ENCODE results near the gene ASAP2.

The ASAP2 gene

GRCh38 chr2:9341337-9341887 lies 134.8 kb downstream of the ASAP2 start:
- no peak for DNase-seq (ENCODE audit: low read depth in 1 of 2, low spot score in 1 of 2)

GRCh38 chr2:9342659-9343058 lies 136.0 kb downstream of the ASAP2 start:
- DNase-seq (ENCODE audit: low read depth in 1 of 2, low spot score in 1 of 2) = no peak

GRCh38 chr2:9343524-9343923 lies 136.9 kb downstream of the ASAP2 start:
- DNase-seq (ENCODE audit: low read depth in 1 of 2, low spot score in 1 of 2) = no peak

DNA sequence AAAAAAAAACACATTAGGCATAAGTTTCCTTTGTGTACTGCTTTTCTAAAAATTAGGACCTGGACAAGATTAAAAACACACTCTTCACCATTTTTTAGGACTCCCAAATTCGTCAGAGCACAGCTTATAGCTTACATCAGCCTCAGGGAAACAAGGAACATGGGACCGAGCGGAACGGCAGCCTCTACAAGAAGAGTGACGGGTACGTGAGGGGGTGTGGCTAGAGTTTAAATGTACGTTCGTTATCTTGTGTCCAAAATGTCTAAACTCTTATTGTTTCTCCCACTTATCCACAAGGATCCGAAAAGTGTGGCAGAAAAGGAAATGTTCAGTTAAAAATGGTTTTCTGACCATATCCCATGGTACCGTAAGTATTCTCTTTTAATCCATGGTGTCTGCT lies 137.8 kb downstream of the ASAP2 start:
- DNase-seq (ENCODE audit: low read depth in 1 of 2, low spot score in 1 of 2) = no peak

- no peak for DNase-seq (ENCODE audit: low read depth in 1 of 2, low spot score in 1 of 2)
These were observed 138.7 kb downstream of the ASAP2 start for GRCh38 chr2:9345343-9345742.

DNA sequence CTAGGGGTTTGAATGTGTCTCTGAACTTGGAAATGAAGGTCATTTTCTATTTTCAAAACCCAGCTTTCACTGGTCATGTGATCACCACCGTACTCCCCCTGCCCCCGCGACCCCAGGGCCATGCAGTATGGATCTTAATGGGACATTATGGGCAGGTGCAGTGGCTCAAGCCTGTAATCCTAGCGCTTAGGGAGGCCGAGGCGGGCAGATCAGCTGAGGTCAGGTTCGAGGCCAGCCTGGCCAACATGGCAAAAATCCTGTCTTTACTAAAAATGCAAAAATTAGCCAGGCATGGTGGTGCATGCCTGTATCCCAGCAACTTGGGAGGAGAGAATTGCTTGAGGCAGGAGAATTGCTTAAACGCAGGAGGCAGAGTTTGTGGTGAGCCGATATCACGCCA lies 139.4 kb downstream of the ASAP2 start:
- no peak for DNase-seq (ENCODE audit: low read depth in 1 of 2, low spot score in 1 of 2)

GRCh38 chr2:9346885-9347284 lies 140.3 kb downstream of the ASAP2 start:
- no peak for DNase-seq (ENCODE audit: low read depth in 1 of 2, low spot score in 1 of 2)

DNA sequence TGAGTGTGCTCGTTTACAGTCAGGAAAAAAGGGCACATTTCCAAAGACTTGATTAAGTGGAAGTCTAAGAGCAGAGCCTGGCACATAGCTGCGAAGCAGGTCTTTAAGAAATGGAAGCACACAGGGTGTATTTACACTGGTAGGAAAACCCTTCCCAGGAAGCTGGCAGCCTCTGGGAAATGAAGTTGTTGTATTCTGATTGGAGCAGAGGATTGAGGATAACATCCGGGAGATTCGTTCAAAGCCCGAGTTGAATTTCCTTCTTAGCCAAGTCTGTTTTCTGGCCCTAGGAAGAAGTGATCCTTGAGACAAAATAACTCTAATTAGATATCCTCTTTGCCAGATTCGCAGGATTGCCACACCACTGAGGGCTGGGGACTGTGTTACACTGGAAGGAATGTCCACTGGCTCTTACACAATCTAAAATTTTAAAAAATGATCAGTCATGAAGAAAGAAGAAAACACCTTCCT lies 140.8 kb downstream of the ASAP2 start:
- DNase-seq (ENCODE audit: low read depth in 1 of 2, low spot score in 1 of 2) = no peak

DNA sequence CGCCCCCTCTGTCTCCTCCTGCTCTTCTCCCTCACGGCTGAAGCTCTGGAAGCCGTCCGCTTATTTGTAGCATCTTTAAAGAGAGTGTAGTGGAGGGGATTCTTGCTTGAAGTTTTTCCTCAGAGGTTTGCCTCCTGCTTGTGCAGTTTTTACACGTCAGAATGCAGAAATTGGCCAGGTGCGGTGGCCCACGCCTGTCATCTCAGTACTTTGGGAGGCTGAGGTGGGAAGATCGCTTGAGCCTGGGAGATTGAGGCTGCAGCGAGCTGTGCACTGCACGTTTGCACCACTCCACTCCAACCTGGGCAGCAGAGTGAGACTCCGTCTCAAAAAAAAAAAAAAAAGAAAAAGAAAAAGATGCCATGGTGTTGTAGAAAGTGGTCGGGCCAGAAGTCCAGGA lies 147.7 kb downstream of the ASAP2 start:
- DNase-seq (ENCODE audit: low read depth in 1 of 2, low spot score in 1 of 2) = no peak

GRCh38 chr2:9355270-9355669 lies 148.7 kb downstream of the ASAP2 start:
- no peak for DNase-seq (ENCODE audit: low read depth in 1 of 2, low spot score in 1 of 2)

DNA sequence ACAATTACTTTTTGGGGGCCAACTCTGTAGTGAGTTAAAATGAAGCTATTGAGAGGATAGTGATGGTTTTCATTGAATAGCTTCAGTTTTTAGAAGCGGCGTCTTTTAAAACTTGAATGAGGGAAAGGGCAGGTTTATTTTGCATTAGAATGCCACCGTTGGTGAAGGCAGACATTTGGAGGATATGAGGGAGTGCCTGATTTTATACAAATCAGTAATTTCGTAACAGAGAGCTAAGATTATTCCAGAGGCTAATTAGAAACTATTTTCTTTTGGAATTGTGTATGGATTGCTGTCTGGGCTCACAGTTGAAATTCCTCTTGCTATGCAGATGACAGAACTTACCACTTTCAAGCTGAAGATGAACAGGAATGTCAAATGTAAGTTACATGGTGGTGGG lies 149.1 kb downstream of the ASAP2 start:
- no peak for DNase-seq (ENCODE audit: low read depth in 1 of 2, low spot score in 1 of 2)

DNA sequence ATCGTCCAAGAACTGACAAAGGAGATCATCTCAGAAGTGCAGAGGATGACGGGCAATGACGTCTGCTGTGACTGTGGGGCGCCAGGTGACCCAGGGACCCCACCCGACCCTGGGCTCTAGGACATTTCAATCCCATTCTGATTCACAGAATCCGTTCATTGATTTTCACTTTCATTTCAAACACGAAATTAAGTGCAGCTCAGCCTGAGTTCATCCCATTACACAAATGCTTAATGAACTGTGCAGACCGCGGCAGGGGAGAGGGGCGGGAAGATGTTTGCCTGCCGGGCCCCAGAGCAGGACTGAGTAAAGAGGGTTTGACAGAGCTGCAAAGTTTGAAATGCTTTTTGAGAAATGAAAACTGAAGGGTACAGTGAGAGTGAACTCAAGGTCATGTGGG lies 149.6 kb downstream of the ASAP2 start:
- no peak for DNase-seq (ENCODE audit: low read depth in 1 of 2, low spot score in 1 of 2)

GRCh38 chr2:9358846-9359245 lies 152.2 kb downstream of the ASAP2 start:
- DNase-seq (ENCODE audit: low read depth in 1 of 2, low spot score in 1 of 2) = no peak

- DNase-seq (ENCODE audit: low read depth in 1 of 2, low spot score in 1 of 2) = no peak
These were observed 152.9 kb downstream of the ASAP2 start for GRCh38 chr2:9359463-9359862.

DNA sequence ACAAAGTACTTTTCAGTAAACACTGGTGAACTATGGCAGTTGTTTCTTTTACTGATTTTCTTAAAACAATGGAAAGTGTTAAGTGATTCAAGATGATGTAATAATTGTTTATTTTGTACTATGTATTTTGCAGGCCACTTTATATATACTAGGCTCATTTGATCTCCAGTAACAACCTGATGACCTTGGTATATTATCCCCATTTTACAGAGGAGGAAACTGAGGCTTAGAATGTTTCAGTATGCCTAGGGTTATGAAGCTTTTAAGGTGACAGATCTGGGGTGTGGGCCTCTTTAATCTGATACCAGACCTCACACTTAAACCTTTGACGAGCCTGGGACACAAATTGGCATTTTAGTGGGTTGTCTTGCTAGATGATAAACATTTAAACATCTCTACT lies 153.5 kb downstream of the ASAP2 start:
- DNase-seq (ENCODE audit: low read depth in 1 of 2, low spot score in 1 of 2) = no peak

- DNase-seq (ENCODE audit: low read depth in 1 of 2, low spot score in 1 of 2) = no peak
These were observed 154.1 kb downstream of the ASAP2 start for GRCh38 chr2:9360701-9361100.

DNA sequence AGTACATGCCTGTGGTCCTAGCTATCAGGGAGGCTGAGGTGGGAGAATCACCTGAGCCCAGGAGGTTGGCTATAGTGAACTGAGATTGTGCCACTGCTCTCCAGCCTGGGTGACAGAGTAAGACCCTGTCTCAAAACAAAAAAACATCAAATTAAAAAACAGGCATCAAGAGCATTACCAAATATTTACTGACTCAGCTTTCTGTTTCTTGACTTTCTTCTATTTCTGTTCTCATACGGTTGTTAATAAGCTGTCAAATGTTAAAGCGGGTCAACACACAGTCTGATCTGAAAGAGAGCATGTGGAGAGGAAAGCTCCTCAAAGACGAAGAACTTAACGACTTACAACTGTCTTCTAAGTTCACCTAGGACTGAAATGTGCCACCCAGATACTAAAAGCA lies 157.8 kb downstream of the ASAP2 start:
- DNase-seq (ENCODE audit: low read depth in 1 of 2, low spot score in 1 of 2) = no peak

- no peak for DNase-seq (ENCODE audit: low read depth in 1 of 2, low spot score in 1 of 2)
These were observed 158.3 kb downstream of the ASAP2 start for GRCh38 chr2:9364791-9365497.

GRCh38 chr2:9365498-9366019 lies 158.9 kb downstream of the ASAP2 start:
- no peak for DNase-seq (ENCODE audit: low read depth in 1 of 2, low spot score in 1 of 2)

DNA sequence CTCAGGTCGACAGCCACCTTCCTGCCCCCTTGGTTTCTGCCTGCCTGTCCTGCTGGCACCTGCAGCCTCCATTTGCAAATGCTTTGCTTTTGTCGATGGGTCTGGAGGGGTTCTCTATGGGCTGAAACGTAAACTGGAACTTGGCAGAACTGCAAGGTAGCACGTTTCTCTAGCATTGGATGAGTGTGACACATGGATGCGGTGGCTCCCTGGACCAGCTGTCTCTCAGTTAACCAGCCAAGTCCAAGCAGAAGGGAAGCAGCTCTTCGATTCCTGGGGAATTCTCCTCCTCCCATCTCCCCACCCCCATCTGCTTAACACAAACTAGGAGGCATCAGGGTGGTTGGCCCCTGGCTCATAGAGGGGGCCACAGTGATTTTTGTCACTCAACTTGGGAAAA lies 159.4 kb downstream of the ASAP2 start:
- DNase-seq (ENCODE audit: low read depth in 1 of 2, low spot score in 1 of 2) = no peak

GRCh38 chr2:9370746-9371145 lies 164.1 kb downstream of the ASAP2 start:
- no peak for DNase-seq (ENCODE audit: low read depth in 1 of 2, low spot score in 1 of 2)

GRCh38 chr2:9373047-9373446 lies 166.4 kb downstream of the ASAP2 start:
- no peak for DNase-seq (ENCODE audit: low read depth in 1 of 2, low spot score in 1 of 2)

DNA sequence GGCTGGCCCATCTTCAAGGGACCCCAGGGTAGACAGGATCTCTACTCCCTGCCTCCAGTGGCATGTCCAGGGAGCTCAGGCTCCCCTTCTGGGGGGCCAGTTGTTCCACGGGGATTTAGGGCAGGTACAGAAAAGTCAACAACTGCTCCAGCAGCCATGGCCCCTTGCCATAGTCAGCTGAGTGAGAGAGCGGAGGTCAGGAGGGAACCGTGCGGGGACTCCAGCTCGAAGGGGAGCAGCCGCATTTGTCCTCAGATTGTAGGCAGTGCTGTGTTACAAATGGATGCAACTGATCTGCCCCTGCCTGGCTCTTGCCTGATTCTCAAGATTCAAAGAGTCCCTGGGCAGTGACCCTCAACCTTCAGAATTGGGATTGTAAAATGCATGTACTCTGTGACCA lies 166.9 kb downstream of the ASAP2 start:
- DNase-seq (ENCODE audit: low read depth in 1 of 2, low spot score in 1 of 2) = no peak

All from activated CD4-positive, alpha-beta T cell treated with anti-CD3 and anti-CD28 coated beads, Interleukin-2, amount 50 U/mL, for 24 hours (primary cell).